ENCODE measurements around the gene GPT2. TPM values are rescaled to one million over a fixed set of nuclear protein-coding genes. Genes with fewer than 3 reads are reported as not detected.
A peak's percentile ranks its signal among the peaks of the same experiment; 100 is the strongest.

GPT2 gene
- total RNA-seq, 1 donor from 2014 or later: 6.2 TPM

DNA sequence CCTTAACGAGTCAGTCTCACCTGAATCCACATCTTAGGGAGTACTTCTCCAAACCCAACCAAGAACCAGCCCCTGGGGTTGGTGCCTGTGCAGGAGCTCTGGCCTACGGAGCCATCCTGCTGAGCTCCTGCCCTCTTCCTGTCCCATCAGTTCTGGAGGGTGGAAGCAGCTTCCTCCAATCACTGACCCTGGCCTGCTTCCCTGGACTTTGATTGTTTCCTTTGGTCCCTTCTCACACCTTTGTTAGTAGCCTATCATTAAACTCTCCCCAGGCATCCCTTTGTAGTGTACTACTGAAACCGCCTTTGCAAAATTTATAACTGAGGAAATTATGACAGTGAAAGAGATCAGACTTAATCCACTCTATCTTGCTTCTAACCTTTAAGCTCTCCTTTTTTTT is 32.0 kb upstream of the GPT2 start:
- Histone ChIP-seq H3K27ac (no peak overlapping the region), H3K36me3 (no peaks in the 10 kb centered on the region), H3K9me3 (no peaks in the 10 kb centered on the region), H3K27me3 (no peaks in the 10 kb centered on the region), H3K4me1 (no peaks in the 10 kb centered on the region), H3K4me3 (no peak overlapping the region)
- TF ChIP-seq CTCF (IDR thresholded peaks at IDR 0.05): no peak
- DNase-seq: no peak
- ATAC-seq: no peak
- intact Hi-C loops (cut with DNase I): loop anchor here (10.0 kb wide), 1 partner anchor 53 kb away; no protein-coding TSS in a partner anchor

DNA sequence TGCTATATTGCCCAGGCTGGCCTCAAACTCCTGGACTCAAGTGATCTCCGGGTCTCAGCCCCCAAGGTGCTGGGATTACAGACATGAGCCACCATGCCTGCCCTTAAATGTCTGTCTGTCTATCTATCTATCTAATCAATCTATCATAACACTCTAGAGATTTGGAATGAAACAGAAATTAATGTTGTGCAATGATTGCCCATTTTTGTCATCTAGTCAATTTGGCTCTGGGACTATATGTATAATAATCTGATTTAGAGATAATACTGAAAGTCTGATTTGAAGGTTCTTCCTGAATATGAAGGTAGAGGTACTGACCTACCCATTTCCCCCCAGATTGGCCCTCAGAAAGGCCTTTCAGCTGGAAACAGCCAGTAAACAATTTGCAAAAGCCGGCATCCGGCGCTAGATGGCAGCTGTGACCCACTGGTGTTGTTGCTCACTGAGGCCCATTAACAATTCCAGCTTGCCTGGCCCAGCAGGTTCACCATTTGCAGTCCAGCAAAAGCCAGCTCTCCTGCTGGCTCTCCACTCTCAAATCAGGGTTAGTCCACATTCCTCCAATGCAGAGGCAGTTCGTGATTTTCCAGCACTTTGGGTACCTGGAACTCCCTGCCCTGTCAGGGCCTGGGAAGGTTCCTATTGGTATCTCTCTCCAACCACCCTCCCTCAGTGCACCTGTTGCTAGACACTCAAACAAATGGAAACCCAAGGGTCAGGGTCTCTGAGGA is 30.3 kb upstream of the GPT2 start:
- peak; percentile 88 for DNase-seq
- peak; percentile 82 for TF ChIP-seq CTCF (IDR thresholded peaks at IDR 0.05)
- Histone ChIP-seq H3K27ac (no peak overlapping the region), H3K4me3 (no peak overlapping the region), H3K27me3 (no peaks in the 10 kb centered on the region), H3K9me3 (no peaks in the 10 kb centered on the region), H3K4me1 (no peaks in the 10 kb centered on the region), H3K36me3 (no peaks in the 10 kb centered on the region)
- peak; percentile 93 for ATAC-seq
- intact Hi-C loops (cut with DNase I): loop anchor here (10.0 kb wide), 1 partner anchor 51 kb away; no protein-coding TSS in a partner anchor

DNA sequence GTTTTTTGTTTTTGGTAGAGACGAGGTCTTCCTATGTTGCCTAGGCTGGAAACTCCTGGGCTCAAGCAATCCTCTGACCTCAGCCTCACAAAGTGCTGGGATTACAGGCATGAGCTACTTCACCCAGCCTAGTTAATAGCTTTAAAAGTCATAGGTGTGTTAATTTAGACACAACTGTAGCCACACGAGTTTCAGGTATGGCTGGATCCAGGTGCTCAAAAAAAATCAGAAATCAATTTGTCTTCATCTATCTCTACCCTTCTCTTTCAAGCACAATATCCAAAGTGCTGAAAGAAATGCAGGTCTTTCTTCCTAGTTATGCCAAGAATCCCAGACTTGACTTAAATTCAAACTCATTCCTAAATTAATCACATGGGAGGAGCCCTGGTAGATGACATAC is 29.3 kb upstream of the GPT2 start:
- Histone ChIP-seq H3K9me3 (no peaks in the 10 kb centered on the region), H3K4me3 (no peak overlapping the region), H3K36me3 (no peaks in the 10 kb centered on the region), H3K27ac (no peak overlapping the region), H3K27me3 (no peaks in the 10 kb centered on the region), H3K4me1 (no peaks in the 10 kb centered on the region)
- ATAC-seq (no peak), DNase-seq (no peak)
- TF ChIP-seq CTCF (IDR thresholded peaks at IDR 0.05): no peak
- intact Hi-C loops (cut with DNase I): loop anchor here (10.0 kb wide), 1 partner anchor 50 kb away; no protein-coding TSS in a partner anchor

- no peaks in the 10 kb centered on the region for H3K27me3 ChIP-seq
- TF ChIP-seq CTCF (IDR thresholded peaks at IDR 0.05): no peak
- H3K9me3 ChIP-seq: no peaks in the 10 kb centered on the region
- DNase-seq (no peak), ATAC-seq (no peak)
- no peaks in the 10 kb centered on the region for H3K4me1 ChIP-seq
- H3K36me3 ChIP-seq: no peaks in the 10 kb centered on the region
- H3K4me3 ChIP-seq: no peak overlapping the region
- H3K27ac ChIP-seq: no peak overlapping the region
- intact Hi-C loops (cut with DNase I): loop anchor here (10.0 kb wide), 1 partner anchor 49 kb away; no protein-coding TSS in a partner anchor
These were observed 28.8 kb upstream of the GPT2 start for GRCh38 chr16:46855389-46855788.

GRCh38 chr16:46857368-46857945 is 26.7 kb upstream of the GPT2 start:
- no peaks in the 10 kb centered on the region for H3K27me3 ChIP-seq
- H3K4me1 ChIP-seq: no peaks in the 10 kb centered on the region
- no peak overlapping the region for H3K4me3 ChIP-seq
- H3K9me3 ChIP-seq: no peaks in the 10 kb centered on the region
- TF ChIP-seq CTCF (IDR thresholded peaks at IDR 0.05): peak; percentile 34
- intact Hi-C loops (cut with DNase I): loop anchor here (10.0 kb wide), 1 partner anchor 47 kb away; no protein-coding TSS in a partner anchor
- no peak overlapping the region for H3K27ac ChIP-seq
- no peak for ATAC-seq
- H3K36me3 ChIP-seq: no peaks in the 10 kb centered on the region
- DNase-seq: no peak
